AG09309 (cell line): ENCODE results near the gene MUSK.

ENCODE experiments used
- DNase-seq: peaks from one replicate; pipeline ENCODE4 v3.0.0-alpha.2; 2010; ENCODE audit warnings: low read depth
- H3K4me3 ChIP-seq: 2 replicates; pipeline ENCODE4 v1.5.1; 2011; ENCODE audit warnings: mild to moderate bottlenecking, low read depth, low read length, moderate library complexity; ENCODE audit not compliant: control insufficient read depth
- CTCF ChIP-seq: IDR thresholded peaks from 2 replicates; pipeline ENCODE4 v1.5.1; 2011; ENCODE audit warnings: mild to moderate bottlenecking, low read depth, low read length, inconsistent platforms; ENCODE audit not compliant: insufficient read depth, control insufficient read depth; ENCODE audit errors: missing control alignments

The MUSK gene

DNA sequence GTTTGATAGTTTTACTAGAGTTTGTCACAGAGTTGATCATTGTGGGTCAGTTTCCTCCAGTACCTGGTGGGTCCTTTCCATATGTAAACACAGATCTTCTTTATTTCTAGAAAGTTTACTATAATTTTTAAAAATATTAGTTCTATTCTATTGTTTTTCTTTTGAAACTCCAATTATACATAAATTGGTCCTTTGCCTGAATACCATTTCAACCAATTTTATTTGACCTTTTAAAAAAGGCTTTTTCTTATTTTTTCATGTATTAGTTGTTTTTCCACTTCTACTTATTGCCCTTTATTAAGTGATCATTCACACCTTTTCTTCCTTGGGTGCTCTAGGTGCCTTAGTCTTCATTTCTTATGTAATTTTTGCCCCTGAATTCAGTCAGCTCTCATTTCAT, 33.0 kb upstream of the MUSK start:
- TF ChIP-seq CTCF = no peak
- no peak overlapping the region for H3K4me3 ChIP-seq
- DNase-seq = no peak

DNA sequence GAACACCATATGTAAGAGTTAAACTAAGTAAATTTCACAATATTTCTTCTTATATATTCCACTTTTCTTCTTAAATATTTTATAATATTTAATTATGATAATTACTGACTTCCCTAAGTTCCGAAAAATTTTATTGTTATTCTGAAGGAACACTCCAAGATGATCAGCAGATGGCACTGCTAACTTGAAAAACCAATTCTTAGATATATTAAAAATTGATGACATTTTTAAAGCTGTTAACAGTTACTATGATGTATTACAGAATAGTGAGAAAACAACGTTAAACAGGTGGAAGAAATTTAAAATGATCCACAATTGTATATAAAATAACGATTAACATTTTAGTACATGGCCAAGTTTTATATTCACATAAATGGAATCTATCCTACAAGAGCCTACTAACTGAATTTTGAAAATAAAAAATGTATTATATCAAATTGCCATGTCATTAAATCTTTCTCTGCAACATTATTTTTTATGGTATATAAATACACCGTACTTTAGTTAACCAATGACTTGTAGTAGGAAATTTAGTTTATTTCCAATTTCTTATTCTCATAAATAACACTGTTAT, 30.1 kb upstream of the MUSK start:
- no peak overlapping the region for H3K4me3 ChIP-seq
- DNase-seq = no peak
- TF ChIP-seq CTCF = peak; percentile 27

DNA sequence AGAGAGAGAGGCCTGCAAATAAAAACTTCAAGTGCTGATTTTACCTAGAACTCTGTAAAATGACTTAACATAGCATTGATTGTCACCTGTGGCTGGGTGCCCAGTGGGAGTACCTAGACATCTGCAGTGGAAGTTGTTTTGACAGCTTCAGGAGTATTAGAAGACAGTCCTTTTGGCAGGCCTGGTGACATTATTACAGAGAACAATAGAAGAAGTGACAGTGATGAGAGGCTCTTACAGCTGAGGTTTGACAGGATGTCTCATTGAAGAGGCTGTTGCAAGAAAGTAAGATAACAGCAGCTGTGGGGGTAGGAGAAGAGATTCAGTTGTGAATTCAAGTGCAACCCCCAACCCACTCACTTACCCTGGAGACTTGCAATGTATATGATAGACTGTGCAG, 27.9 kb upstream of the MUSK start:
- DNase-seq = no peak
- H3K4me3 ChIP-seq = no peak overlapping the region
- no peak for TF ChIP-seq CTCF

DNA sequence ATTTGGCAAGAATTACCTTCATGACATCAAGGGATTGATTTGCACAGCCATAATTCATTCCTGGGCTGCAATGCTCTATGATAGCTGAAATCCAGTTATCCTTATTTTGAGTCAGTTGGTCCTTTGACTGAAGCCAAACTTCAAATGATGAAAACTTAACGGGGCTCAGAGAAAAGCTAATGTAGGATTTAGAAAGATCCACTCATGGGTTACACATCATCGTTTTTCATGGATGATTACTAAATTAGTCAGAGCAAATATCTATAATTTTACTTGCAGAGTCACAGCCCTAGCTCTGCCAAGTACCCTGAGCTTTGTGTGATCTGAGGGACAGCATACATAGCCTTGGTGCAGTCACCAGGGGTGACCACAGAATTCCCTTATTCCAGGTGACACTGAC, 27.3 kb upstream of the MUSK start:
- DNase-seq = no peak
- TF ChIP-seq CTCF = no peak
- H3K4me3 ChIP-seq = no peak overlapping the region

DNA sequence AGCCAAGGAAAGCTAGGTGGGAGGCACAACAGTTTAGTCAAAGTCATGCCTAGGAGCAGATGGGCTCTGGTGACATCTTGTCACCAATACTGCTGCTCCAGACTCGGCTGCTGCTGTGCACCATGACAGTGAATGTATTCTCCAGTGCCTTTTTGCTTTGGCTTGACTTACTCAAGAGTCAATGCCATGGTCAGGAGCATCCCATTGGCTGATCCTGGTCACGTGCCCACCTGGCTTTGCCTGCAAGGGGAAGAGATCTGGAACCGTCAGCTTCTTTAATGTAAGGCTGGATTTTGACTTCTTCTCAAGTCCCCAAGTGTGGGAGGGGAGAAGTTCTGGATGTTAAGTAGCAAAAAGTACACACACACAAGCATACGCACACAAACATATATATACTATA, 19.9 kb upstream of the MUSK start:
- TF ChIP-seq CTCF = no peak
- no peak overlapping the region for H3K4me3 ChIP-seq
- no peak for DNase-seq

DNA sequence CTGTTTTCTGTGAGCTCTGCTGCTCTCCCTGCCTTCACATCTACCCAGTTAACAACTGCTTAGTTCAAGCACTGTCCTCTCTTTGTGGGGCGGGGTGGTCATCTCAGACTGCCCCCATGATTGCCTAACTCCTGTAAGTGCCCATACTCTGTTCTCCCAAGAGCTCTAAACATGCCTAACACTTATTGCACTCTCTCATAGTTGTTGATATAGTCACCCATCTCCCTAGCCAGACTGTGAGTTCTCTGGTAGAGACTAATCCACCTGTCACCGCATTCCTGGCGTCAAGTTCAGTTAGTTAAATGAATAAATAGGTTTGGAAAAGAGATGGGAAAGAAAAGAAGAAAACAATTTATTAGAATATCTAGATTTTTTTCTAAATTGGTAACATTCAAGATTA, 18.3 kb upstream of the MUSK start:
- no peak overlapping the region for H3K4me3 ChIP-seq
- no peak for TF ChIP-seq CTCF
- DNase-seq = peak; percentile 64

DNA sequence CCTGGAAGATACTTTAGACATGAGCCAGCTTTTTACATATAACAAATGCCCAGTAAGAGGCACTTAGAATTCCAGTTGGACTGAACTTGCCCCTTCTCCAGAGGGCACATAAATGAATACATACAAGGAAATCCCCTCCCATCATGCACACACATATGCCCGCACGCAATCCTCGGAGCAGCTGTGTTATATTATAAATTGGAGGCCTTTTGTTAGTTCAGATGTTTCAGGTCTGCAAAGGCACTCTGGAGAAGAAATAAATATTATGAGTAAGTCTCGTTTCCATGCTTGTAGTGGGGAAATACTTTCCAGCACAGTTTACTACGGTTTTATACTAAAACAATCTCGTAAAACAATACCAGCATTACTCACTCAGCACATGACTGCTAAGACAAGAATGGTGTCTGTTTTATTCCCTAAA, 17.6 kb upstream of the MUSK start:
- no peak overlapping the region for H3K4me3 ChIP-seq
- DNase-seq = peak; percentile 98
- TF ChIP-seq CTCF = no peak
